HG03457 (cell line): Measurements from ENCODE around the gene DENND4C.
A peak's percentile ranks its signal among the peaks of the same experiment; 100 is the strongest.
"Not testable (repeated sequence)": the region's sequence is repeated elsewhere in the genome, so short reads cannot be mapped to it uniquely, and the experiment has no call there.

Experiments used
- ATAC-seq: cut with Tn5 transposase; IDR thresholded peaks from one replicate; pipeline ENCODE4 v1.9.1; 2021; ENCODE audit warnings: moderate number of reproducible peaks; ENCODE audit not compliant: unreplicated experiment

Gene DENND4C

DNA sequence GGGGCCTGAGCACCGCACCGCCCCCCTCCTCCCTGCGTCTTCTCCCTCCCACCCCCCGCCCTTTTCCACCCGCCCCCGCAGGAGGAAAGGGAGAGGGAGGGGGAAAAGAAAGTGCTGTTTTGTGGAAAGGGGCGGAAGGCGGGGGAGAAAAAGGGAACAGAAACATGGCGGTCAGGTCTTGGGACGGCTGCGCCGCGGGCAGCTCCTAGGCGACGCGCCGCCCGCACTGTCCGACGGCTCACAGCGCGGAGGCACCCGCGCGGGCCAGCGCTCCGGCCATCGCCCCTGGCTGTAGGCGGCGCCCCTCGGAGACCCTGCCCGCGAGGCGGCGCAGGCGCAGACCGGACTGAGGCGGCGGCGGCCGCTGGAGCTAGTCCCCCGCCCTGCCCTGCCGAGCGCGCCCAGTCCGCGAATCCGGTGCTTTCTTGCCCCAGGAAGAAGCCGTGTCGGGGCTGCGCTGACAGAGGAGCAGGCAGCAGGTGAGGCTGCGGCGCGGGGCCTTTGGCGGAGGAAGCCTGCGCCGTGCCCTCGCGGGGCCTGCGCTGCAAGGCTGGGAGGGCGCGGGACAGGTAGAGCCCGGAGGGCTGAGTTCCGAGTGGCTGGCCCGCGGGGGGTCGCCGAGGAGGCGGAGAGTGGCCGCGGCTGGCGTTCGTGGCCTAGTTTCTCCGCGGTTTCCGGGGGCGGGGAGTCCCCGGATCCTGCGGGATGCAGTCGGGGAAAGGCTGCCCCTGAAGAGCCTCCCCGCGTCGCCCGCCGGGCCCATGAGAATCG is at the start of gene DENND4C:
DENND4C (plus strand) TSS at position 339 of the 771 bp plus-strand sequence. CDS start 45,482 bp downstream, outside the sequence.
- ATAC-seq = peak; percentile 76

DNA sequence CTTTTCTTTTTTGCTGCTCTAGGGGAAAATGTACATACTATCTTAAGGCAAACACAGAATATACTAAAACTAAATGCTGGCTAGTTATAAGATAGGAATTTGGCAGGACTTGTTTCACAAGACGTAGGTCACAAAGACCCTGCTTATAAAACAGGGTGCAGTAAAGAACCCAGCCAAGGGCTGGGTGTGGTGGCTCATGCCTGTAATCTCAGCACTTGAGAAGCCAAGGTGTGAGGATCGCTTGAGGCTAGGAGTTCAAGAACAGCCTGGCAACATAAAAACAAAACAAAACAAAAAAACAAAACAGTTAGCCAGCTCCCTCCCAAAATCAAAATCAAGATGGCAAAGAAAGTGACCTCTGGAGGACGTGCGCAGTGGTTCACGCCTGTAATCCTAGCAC is 49.5 kb upstream of the DENND4C start:
- no peak for ATAC-seq

DNA sequence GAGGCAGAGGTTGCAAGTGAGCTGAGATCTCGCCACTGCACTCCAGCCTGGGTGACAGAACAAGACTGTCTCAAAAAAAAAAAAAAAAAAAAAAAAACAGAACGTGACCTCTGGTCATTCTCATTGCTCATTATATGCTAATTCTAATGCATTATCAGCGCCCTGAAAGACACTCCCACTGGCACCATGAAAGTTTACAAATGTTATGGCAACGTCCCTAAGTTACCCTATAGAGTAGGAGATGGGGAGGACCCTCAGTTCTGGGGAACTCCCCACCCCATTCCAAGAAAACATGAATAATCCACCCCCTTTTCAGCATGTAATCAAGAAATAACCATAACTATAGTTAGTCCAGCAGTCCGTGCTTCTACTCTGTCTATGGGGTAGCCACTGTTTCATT is 48.9 kb upstream of the DENND4C start:
- ATAC-seq = no peak

DNA sequence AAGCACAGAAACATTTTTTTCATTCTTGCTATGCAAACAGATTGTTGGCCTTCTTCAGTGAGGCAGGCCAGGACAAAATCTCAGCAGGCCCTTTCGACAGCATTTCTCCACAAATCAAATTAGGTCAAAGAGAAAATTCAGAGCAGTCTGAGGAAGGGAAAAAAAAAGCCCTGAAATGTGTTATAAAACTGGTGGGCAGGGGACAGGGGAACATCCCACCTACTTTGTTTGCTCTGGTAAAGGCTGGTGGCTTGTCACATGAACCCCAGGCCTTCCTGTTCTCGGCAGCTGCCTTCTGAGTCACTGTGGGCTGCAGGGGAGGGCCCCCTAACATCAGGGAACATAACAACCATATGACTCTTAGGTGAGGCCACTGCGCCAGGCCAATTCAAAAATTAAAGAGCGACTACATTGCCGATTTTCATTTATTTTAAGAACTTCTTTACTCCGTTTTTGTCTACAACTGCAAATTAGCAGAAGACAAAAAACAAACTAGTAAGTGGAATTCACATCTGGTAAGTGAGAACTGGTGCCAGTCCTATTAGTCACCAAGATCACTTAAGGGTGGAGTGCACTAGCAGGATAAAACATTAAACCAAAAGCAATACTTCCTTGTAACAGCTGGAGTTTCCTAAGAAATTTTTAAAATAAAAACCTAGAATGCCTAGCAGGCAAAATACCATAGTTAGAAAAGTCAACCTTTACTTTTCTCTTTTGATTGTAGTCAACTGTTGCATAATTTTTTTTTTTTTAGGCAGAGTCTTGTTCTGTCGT is 46.2 kb upstream of the DENND4C start:
- peak; percentile 97 for ATAC-seq

DNA sequence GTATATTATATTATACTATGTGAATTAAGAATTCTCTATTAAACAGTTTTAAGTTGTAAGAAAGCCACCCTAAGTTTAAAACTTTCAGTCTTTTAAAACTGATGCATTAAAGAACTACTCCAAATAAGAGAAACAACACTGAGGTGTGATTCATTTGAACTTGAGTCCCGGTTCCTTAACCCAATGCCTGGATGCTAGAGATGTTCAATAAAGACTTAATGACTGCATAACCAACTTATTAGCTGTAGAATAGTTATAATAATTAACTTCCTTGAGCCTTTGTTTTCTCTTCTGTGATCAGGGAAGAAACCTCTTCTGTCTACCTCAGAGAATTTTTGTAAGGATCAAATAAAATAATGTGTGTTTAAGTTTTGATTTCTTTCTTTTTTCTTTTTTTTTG is 45.3 kb upstream of the DENND4C start:
- ATAC-seq = no peak

DNA sequence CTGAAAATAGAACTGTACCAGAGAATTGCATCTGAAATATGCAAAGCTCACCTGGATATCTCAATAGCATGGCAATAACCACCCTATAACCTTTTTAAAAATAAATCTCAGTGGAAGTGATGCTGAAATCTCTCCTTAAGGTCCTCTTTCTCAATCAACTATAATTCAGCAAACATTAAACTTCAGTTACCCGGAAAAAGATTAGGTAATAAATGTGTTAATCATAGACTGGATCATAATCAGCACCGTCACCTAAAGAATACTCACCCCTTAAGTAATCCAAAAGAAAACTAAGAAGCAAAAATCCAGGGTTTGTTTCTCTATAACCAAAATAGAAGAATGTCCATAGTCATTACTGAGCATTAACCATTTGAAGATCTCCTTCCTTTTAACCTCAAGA is 44.3 kb upstream of the DENND4C start:
- no peak for ATAC-seq

DNA sequence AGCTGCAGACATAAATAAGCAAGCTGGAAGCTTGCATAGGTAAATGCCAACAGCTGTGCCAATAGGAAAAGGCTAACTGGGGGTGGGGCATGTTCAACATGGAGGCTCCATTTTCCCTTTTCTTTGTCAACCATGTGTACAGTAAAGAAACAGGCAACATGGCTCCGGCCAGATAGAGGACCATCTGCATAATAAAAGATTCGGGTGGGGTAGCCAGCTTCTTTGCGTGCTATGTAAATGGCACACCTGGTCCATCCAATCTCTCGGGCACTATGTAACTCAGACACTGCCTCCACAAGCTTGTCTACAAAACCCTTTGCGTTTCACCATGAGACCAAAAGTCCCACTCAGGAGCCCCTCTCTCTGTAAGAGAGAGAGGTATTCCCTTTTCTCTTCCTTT is 41.7 kb upstream of the DENND4C start:
- ATAC-seq = no peak

DNA sequence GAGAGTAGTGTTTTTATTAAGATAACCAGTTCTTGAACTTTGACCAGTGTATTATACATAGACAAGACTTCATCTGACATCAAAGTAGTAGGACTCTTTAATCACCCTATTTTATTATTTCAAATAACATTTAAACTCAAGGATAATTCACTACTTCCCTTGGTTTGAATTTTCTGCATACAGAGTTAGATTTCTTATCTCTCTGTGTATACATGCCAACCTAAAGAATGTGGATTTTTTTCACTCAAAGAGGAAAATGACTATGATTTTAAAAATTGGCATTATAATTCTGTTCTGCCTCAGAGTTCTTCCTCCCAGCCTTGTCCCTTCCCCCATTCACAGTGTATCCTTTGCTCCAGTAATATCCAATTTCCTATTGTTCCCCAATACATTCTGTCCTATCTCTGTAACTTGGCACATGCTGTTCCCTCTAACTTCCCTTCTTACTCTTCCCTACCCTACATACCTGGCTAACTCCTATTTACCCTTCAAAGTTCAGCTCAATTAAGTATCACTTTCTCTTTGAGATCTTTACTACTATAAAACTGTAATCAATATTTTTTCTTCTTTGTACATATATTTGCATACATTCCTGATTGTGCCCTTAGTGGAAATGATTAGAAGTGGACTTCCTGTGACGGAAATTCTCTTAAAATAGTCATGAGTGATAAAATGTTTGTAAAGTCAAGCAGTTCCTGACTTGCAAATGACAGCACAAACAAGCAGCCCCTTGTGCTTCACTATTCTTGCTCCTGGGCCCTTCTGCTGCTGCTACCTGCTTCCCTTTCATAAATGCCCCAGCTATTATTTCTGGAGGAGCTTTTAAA is 38.1 kb upstream of the DENND4C start:
- no peak for ATAC-seq

DNA sequence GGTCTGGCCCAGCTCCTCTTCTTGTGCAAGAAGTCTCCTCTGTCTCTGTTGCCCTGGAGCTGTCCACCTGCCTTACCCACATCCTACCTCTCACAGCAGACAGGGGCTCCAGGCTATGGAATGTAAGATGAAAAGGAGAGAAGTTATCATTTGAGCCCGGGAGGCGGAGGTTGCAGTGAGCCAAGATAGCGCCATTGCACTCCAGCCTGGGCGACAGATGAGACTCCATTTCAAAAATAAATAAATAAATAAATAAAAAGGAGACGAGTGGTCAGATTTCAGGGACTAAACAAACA is 37.5 kb upstream of the DENND4C start:
- no peak for ATAC-seq

DNA sequence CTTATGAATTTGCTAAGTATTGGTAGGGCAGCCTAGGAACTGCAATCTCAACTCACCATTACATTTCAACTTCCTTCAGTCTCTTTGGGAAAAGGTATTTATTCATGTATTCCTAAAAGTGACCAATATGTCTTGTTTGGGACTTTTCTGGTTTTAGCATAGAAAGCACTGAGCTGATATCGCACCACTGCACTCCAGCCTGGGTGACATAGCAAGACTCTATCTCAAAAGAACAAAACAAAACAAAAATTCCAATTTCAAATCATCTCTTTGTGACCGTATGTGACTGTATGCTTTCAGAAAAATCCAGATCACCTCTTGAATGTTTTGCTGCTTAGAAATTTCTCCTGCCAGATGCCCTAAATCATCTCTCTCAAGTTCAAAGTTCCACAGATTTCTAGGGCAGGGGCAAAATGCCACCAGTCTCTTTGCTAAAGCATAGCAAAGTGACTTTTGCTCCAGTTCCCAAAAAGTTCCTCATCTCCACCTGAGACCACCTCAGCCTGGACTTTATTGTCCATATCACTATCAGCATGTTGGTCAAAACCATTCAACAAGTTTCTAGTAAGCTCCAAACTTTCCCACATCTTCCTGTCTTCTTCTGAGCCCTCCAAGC is 37.0 kb upstream of the DENND4C start:
- not testable (repeated sequence) for ATAC-seq

DNA sequence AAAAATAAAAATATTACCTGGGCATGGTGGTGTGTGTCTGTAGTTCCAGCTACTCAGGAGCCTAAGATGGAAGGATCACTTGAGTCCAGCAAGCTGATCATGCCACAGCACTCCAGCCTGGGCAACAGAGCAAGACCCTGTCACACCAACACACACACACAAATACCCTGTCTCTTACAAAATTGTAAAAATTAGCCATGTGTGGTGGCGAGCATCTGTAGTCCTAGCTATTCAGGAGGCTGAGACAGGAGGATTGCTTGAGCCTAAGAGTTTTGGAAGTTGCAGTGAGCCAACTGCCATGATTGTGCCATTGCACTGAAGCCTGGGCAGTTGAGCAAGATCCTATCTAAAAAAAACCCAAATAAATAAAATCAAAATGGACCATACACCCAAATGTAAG is 32.1 kb upstream of the DENND4C start:
- ATAC-seq = no peak

DNA sequence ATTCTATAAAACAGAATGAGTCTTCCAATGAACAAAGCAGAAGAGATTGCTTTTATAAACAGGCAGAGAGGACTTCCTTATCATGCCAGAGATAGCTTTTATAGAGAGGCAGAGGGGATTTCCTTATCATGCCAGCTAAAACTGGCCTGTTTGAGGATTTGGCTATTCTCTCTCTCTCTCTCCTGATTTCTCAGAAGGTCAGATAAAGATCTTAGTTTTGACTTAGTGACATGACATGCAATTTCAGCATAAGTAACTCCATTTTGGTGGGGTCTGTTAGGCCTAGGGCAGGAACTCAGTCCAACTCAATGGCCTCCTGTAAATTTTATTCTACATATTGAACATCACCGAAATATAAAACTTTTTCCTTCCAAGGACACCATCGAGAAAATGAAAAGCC is 31.5 kb upstream of the DENND4C start:
- ATAC-seq = no peak

DNA sequence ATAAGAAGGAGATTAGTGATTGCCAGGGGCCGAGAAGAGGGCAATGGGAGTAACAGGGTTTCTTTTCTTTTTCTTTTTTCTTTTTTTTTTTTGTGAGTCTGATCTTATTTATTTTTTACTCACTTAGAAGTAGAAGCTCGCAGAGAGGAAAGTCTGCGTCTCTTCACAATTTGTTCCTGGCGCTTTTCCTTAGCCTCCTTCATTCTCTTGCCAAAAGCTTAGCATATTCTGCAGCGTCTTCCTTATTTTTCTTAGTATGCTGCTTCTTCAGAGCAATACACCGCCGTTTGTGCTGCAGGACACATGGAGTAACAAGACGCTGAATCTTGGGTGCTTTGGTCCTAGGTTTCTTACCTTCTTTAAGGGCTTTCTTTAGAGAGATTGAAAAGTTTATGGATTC is 30.3 kb upstream of the DENND4C start:
- no peak for ATAC-seq

DNA sequence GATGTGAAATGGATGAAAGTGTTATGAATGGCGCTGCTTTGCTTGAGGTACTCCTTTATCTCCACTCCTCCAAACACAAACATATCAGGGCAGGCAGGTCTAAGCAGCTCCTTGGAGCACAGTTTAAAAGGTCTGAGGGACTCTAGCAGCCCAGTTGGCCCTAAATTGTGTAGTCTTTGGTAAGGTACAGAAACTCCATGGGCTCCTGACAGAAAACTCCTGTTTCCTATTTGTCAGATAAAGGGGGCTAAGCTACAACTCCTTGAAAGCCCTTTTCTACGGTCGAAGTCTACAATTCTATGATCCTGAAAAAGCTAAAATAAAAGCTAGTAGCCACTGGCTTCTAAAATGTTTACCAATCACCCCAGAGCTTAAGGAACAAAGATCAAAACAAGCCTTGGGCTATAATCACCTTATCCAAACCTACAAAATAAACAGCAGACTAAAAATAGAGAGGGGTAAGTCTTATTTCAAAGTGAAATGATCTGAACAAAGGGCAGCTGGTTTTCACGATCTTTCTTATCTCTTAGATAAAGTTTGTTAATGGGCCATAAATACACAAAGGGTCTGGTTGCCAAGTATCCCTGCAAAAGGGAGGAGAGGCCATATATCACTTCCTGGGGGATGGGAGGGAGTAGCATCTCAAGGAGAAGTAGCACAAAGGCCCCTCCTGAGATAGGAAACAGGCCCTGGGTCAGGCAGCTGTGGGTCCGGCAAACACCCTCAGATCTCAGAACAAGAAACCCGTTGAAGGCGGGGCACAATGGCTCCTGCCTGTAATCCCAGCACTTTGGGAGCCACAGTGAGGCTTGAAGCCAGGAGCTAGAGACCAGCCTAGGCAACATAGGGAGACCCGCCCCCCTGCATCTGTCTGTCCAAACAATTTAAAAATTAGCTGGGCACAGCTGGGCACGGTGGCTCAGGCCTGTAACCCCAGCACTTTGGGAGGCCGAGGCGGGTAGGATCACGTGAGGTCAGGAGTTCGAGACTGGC is 28.3 kb upstream of the DENND4C start:
- ATAC-seq = no peak

DNA sequence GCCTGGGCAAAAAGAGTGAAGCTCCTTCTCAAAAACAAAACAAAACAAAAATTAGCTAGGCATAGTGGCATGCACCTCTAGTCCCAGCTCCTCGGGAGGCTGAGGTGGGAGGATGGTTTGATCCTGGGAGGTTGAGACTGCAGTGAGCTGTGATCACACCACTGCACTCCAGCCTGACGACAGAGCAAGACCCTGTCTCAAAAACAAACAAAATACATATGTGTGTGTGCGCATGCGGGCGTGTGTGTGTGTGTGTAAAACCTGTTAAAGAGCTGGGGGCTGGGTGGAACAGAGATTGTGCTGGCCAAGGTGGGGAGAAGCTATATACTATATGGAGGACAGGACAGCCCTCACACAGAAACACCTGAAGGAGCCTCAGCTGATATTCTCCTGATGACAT is 27.4 kb upstream of the DENND4C start:
- ATAC-seq = no peak

DNA sequence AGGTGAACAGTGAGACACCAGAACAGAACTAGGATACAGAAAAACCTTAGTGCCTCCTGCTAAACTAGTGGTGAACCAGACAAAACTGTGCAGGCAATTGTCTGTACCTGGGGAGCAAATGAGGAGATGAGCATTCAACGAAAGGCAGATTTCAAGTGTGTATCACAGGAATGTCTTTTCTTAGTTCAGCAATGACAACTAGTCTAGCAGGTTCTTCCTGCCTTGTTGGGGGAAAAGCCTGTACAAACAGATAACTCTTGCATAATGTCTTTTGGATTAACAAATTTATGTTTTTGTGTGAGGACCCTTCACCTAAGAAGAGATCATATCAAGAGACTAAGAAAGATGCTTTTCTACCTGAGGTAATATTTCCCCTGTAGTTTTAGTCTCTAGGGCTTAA is 21.8 kb upstream of the DENND4C start:
- ATAC-seq = no peak

DNA sequence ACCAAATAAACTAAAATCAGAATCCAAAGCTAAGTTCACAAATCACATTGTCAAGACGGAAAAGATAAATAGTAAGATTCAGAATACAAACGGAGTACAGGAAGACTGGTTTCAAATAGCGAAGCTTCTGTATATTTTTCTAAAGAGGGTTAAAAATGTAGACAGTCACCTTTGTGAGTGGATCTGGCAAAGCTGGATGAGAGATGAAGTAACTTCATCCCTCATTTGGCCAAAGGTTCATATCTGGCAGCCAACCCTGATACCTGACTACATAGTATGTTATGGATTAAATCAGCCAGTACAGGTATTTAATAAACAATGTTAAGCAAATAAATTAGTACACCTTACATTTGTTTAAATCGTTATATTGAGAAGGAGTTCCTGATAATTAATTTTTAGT is 21.3 kb upstream of the DENND4C start:
- ATAC-seq = no peak

DNA sequence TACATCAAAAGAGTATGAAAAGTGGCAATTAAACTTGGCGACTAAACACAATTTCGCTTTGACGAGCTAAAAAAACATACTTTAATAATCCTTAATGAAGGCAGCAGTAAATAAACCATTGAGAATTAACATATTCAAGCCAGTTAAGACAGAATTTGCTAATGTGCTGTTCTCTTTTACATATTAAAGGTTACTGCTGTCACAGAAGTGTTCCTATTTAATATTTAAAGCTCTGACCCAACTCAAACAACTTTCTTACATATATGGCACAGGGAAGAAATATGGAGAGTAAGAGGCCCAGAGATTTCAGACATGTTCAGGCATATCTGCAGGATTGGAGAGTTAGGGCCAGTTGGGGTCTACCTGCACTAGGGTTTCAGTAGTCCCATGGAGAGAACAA is 16.7 kb upstream of the DENND4C start:
- no peak for ATAC-seq

DNA sequence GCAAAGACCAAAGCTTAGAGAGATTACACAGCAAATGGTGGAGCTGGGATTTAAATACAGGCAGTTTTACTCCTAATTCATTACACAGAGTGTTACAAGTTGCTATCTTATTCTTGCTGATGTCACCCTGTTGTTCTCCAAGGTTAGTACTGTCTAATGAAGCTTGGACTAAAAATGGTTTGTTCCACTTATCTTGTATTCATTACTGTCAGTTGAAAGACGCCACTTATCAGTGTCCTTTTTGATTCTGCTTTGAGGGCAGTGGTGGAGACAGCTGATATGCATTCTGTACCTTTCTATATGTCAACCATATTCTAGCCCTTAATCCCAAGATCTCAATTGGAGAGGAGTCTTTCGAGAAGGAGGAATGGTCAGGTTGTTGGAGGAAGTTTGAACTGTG is 14.0 kb upstream of the DENND4C start:
- ATAC-seq = no peak

DNA sequence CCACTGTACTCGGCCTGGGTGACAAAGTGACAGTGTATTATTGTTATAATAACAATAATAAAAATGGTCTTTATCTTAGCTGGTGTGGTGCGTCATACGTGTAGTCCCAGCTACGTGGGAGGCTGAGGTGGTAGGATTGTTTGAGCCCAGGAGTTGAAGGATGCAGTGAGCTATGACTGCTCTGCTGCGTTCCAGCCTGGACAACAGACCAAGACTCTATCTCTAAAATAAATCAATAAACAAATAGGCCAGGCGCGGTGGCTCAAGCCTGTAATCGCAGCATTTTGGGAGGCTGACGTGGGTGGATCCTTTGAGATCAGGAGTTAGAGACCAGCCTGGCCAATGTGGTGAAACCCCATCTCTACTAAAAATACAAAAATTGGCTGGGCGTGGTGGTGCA is 9.2 kb upstream of the DENND4C start:
- ATAC-seq = no peak
